Measurements from ENCODE around the gene CUL2.

Gene CUL2

DNA sequence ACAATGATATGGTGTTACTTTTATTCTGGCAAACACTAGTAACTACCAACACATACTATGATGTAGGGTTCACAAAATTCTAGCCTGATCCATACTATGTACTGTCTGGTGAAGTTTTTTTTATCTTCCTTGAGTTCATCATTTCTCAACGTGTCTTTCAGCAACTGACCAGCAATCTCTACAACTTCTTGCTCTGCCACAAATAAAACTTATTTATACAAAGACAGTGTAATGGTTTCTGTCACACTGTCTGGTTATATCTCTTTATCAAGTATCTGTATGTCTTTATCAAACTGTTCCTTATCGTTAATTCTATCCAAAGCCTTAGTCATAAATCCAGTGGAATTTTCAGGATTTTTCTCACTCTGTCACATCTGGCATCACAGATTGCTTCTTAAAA is 69.7 kb downstream of the CUL2 start:
- DNase-seq, result no peak
- TF ChIP-seq GATA1 (IDR thresholded peaks at IDR 0.05; ENCODE audit: low read depth, low read length) (no peak), POLR2A (IDR thresholded peaks at IDR 0.05; ENCODE audit: low read length) (no peak)

DNA sequence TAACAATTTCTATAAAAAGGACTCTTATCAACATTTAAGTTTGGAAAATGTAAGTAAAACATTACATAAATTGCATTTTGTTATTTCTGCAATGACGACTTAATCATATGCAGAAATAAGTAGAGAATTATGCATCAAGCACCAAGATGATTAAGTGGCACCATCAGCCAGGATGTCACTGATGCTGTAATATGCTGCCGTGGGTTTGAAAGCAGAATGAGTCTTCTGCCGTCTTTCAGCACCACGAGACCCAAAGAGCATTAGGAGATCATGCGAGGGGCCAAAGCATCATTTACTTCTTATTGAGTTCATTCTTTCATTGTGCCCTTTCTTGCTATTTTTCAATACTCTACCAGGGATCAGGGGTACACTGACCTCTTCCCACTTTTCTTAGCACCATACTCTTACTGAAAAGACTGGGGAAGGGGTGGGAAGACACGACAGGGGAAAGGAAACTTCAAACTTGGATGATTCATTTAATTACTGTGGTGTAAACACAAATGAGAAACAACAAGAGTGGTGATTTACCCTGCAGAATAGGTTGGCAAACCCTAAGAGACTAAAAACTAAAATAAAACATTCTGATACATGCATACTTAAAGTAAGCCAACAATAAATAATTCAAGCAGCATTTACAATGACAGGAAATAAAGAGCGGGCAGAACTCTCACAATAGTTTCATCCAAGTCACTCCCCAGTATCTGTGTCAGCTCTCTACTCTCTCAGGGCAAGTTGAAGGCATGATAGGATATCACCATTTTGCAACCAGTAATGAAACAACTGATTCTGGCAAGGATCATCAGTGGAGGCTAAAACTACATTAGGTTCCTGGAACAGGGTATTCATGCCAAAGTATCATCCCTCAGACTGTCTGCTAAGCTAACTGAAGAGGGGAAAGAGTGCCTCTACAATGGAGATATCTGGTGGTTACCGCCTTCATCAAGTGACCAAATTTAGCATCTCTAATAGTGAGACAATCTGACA is 70.8 kb downstream of the CUL2 start:
- peak; percentile 11 to 39 for DNase-seq
- TF ChIP-seq POLR2A (IDR thresholded peaks at IDR 0.05; ENCODE audit: low read length) (no peak), GATA1 (IDR thresholded peaks at IDR 0.05; ENCODE audit: low read depth, low read length) (no peak)

DNA sequence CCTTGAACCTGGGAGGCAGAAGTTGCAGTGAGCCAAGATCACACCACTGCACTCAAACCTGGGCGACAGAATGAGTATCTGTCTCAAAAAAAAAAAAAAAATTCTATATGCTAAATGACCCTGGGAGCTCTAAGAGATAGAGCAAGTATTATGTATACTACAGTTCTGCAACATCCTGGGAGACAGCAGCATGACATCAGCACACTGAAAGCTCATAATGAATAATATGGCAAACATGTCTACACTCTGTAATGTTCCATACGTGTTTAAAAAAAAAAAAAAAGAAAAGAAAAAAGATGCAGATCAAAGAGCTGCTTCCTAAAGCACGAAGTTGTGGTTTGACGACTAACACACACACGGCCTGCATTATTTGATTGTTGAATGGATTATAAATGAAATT is 72.5 kb downstream of the CUL2 start:
- no peak for TF ChIP-seq GATA1 (IDR thresholded peaks at IDR 0.05; ENCODE audit: low read depth, low read length)
- no peak for TF ChIP-seq POLR2A (IDR thresholded peaks at IDR 0.05; ENCODE audit: low read length)
- DNase-seq, result no peak

DNA sequence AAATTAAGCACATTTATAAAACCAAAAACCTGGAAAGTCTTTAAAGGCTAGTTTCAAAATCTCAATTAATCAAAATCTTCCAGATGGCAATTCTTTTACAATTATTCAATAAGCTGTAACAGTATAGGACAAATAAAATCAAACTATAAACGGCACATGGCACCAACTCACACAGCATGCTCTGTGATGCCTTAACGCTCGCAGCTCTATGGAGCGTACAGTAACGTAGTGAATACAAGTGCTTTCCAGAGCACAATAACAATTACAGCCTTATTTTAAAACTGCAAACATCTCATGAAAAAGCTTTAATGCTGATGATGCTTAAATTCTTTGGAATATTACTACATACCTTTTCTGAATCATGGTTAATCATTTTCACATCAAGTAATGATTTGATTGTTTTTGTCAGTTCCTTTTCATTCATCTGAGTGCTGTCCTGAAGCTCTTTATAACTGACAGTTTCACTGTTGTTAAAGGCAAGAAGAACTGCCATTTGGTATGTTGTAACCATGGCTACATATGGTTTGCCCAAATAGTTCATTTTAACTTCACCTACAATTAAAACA is 74.2 kb downstream of the CUL2 start:
- DNase-seq, result no peak
- TF ChIP-seq GATA1 (IDR thresholded peaks at IDR 0.05; ENCODE audit: low read depth, low read length) (no peak), POLR2A (IDR thresholded peaks at IDR 0.05; ENCODE audit: low read length) (no peak)

DNA sequence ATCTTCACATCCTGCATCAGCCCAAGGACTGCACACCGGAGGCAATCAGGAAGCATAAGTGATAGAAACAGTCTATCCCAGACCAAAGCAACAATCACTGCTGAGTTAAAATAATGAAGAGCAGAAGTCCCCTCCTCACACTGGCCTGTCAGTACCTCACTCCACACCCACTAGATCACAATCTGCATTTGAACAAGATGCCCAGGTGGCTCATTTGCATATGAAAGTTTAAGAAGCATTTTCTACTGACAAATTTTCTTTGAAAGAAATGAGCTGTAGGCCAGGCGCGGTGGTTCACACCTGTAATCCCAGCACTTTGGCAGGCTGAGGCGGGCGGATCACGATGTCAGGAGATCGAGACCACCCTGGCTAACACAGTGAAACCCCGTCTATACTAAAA is 77.4 kb downstream of the CUL2 start:
- no peak for DNase-seq
- TF ChIP-seq POLR2A (IDR thresholded peaks at IDR 0.05; ENCODE audit: low read length) (no peak), GATA1 (IDR thresholded peaks at IDR 0.05; ENCODE audit: low read depth, low read length) (no peak)

DNA sequence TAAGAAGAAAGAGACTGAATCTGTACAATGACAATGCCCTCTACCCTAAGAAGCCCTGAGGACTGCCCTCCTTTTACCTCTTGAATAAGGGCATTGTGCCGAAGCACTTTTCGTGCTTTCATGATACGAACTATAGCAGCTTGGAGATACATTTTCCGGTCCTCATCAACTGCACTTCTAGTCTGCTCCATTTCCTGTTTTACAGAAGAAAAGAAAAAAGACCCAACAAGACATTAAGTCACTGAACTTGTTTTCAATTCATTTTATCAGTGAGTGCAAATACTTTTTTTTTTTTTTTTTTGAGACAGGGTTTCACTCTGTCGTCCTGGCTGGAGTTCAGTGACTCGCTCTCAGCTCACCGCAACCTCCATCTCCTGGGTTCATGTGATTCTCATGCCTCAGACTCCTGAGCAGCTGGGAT is 78.4 kb downstream of the CUL2 start:
- no peak for DNase-seq
- TF ChIP-seq POLR2A (IDR thresholded peaks at IDR 0.05; ENCODE audit: low read length) (no peak), GATA1 (IDR thresholded peaks at IDR 0.05; ENCODE audit: low read depth, low read length) (no peak)

DNA sequence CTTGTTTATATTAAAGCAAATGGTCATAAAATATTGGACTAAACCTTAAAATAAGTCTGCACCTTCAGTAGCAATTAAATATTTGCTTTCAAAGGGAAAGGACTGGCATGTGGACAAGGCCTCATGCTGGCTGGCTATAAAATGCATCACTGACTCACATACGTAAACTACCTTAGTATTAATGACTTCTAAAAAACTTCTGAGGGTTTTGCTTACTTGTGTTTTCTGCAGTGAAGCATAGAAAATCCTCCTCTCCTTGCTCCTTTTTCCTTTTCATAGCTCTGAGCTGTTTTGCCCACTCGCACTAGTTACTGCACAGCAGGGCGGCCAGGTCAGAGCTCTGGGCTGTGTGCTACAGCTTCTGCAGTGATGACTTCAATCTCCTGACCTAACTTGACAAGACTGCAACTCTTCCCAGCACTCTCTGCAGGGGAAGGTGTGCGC is 82.3 kb downstream of the CUL2 start:
- no peak for DNase-seq
- no peak for TF ChIP-seq POLR2A (IDR thresholded peaks at IDR 0.05; ENCODE audit: low read length)
- TF ChIP-seq GATA1 (IDR thresholded peaks at IDR 0.05; ENCODE audit: low read depth, low read length), result no peak

DNA sequence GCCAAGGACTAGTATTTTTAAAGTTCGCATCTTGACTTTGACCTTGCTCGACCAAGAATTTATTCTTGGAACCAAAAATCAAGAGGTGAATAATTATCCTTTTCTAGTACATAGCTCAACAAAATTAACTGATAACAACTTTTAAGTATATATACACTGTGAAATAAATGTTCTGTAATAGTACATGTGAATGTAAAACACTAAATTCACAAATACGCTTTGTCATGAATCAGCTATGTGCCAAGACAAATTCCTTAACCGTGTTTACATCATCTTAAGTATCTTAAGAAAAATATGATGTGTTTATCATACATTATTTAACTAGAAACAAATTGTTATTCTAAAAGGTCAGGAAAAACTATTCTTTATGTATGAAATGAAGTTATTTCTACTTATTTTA is 83.3 kb downstream of the CUL2 start:
- DNase-seq, result no peak
- TF ChIP-seq GATA1 (IDR thresholded peaks at IDR 0.05; ENCODE audit: low read depth, low read length) (no peak), POLR2A (IDR thresholded peaks at IDR 0.05; ENCODE audit: low read length) (no peak)

DNA sequence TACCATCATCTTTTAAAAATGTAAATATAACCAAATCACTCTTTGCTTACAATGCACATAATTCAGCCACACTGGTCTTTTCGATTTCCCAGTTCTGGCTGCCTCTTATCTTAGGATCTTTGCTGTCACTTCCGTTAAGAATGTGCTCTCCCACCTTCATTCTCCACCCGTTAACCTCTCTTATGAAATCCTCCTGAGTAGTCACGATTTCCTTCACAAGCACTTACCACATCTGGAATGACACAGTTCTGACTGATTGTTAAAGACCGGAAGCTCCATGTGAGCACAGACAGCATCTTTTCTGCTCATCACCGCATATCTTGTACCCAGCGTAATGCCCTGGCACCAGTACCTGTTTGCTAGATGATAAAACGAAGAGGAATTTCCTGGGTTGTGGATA is 84.3 kb downstream of the CUL2 start:
- TF ChIP-seq GATA1 (IDR thresholded peaks at IDR 0.05; ENCODE audit: low read depth, low read length) (no peak), POLR2A (IDR thresholded peaks at IDR 0.05; ENCODE audit: low read length) (no peak)
- no peak for DNase-seq

DNA sequence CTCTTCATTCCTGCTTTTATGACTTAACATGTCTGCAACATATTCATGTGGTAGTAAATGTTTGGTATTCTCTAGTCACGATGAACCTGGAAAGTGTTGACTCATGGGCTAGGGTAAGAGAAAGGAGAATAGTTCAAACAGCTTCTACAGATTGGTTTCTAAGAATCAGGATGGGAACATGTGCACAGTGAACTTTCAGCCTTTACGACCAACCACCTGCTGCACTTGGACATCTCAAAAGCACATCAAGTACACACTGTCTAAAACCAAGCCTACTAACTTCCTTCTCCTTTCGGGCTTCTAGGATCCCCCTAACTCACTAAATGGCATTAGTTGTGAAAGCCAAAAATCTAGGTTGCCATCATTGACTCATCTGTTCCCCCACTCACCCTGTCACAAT is 85.5 kb downstream of the CUL2 start:
- TF ChIP-seq GATA1 (IDR thresholded peaks at IDR 0.05; ENCODE audit: low read depth, low read length) (no peak), POLR2A (IDR thresholded peaks at IDR 0.05; ENCODE audit: low read length) (no peak)
- no peak for DNase-seq

DNA sequence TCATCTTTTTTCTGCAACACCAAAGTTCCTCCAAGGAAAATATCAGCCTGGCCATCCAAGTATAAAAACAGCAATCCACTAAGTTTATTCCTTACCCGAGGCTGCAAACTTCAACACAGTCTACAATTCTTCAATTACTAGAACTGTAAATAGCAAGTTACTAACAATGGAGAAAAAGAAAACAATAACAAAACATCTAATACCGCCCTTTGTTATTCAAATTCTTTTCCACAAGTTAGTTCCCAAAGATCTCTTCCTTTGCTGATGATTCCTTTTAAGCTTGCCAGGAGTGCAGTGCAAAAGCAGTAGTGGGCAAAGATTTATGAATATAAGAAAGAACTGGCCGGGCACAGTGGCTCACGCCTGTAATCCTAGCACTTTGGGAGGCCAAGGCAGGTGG is 86.2 kb downstream of the CUL2 start:
- TF ChIP-seq GATA1 (IDR thresholded peaks at IDR 0.05; ENCODE audit: low read depth, low read length) (no peak), POLR2A (IDR thresholded peaks at IDR 0.05; ENCODE audit: low read length) (no peak)
- DNase-seq, result no peak

DNA sequence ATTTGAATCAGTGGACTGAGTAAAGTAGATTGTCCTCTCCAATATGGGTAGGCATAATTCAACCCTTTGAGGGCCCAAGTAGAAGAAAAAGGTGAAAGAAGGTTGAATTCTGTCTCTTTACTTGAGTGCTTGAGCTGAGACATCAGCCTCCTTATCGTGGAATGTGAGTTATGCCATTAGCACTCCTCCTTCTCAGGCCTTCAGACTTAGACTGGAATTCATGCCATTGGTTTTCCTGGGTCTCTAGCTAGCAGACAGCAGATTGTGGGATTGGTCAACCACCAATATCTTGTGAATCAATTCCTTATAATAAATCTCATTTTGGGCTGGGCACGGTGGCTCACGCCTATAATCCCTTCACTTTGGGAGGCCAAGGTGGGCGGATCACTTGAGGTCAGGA is 89.2 kb downstream of the CUL2 start:
- TF ChIP-seq GATA1 (IDR thresholded peaks at IDR 0.05; ENCODE audit: low read depth, low read length), result no peak
- no peak for TF ChIP-seq POLR2A (IDR thresholded peaks at IDR 0.05; ENCODE audit: low read length)
- DNase-seq, result no peak

DNA sequence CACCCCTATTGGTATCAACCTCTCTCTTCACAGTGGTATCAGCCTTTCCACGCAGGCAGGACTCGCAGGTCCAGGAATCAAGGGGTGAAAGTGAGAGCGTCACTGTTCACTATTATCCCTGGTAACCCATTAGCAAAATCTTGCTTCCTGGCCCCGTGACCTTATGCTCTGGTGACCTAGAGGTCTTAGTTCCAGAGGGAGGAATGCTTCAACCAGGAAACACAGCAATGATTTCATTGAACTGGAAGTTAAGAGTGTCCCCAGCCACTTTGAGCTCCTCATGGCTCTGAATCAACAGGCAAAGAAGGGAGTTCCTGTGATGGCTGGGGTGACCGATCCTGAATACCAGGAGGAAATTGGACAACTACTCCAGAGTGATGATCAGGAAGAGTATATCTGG is 90.6 kb downstream of the CUL2 start:
- DNase-seq, result no peak
- TF ChIP-seq POLR2A (IDR thresholded peaks at IDR 0.05; ENCODE audit: low read length), result no peak
- no peak for TF ChIP-seq GATA1 (IDR thresholded peaks at IDR 0.05; ENCODE audit: low read depth, low read length)

DNA sequence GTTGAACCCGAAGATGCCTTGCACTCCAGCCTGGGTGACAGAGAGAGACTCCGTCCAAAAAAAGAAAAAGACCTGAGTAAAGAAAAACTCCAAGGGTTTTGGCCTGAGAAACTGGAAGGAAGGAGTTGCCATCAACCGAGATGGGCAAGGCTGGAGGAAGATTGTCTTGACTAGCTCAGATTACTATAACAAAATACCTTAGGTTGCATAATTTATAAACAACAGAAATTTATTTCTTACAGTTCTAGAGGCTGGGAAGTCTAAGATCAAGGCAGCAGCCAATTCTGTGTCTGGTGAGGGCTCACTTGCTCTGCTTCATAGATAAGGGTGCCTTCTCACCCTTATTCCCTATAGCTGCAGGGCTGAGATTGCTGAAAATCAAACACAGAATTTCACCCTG is 91.2 kb downstream of the CUL2 start:
- no peak for DNase-seq
- TF ChIP-seq GATA1 (IDR thresholded peaks at IDR 0.05; ENCODE audit: low read depth, low read length) (no peak), POLR2A (IDR thresholded peaks at IDR 0.05; ENCODE audit: low read length) (no peak)

DNA sequence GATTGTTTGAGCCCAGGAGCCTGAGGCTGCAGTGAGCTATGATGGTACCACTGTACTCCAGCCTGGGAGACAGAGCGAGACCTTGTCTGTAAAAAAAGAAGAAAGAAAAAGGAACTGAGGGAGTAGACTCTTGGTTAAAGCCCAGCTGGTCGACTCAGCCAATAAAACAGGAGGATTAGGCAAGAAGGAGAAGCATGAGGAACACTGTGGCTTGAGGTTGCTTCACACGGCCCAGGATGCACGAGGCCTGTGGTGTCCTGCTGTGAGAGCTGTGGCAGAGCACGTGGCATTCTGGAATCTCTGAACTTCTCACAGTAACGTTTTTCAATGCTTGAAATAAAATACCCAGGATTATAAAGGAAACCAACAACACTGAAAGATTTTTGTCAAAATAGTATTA is 93.3 kb downstream of the CUL2 start:
- DNase-seq, result no peak
- TF ChIP-seq GATA1 (IDR thresholded peaks at IDR 0.05; ENCODE audit: low read depth, low read length) (no peak), POLR2A (IDR thresholded peaks at IDR 0.05; ENCODE audit: low read length) (no peak)
